ENCODE measurements around the gene ITGA11. TPM values are rescaled to one million over a fixed set of nuclear protein-coding genes. Genes with fewer than 3 reads are reported as not detected.

Gene ITGA11
- total RNA-seq, 1 experiment from 2014 or later = 0.70 TPM

DNA sequence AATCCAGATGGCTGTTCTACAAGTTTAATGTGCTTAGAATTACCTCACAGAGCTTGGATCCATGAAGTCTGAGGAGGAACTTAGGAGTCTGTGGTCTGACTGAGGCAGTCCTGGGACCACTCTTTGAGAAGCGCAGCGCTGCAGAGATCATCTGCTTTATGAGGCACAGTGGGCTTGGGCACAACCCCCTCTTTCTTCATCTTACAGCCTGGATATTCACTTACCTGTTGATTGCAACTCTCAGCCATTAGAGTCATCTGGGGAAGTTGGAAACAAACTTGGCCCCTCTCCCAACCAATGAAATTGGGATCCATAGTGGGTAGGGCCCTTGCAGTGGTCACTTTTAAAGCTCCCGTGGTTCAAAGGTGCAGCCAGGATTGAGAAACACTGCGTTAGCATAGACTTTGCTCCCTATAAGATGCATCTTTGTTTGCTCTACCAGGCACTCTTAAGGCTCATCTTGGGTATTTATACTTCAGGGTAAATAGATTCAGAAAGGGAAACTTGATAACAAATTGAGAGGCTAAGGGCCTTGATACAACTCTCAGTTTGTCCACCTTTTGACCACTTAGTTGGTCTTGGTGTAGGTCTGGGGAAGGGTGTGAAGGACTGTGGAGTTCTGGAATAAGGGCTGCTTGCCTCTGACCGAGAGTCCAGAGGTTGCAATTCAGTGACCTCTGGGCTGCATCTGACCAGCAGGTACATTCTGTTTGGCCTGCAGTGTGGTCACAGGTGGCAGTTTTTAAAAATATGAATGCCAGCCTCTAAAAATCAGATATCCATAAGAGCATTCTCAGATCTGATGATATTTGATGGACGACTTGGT is 131.6 kb downstream of the ITGA11 start:
- Histone ChIP-seq H2AFZ (no peak overlapping the region), H3K9me2 (ENCODE audit: insufficient read depth) (no peaks in the 10 kb centered on the region), H3K4me1 (replicated peaks; ENCODE audit: insufficient read depth) (no peaks in the 10 kb centered on the region), H4K20me1 (ENCODE audit: insufficient read depth) (no peaks in the 10 kb centered on the region), H3K9me3 (ENCODE audit: insufficient read depth, low read depth) (no peaks in the 10 kb centered on the region), H3K36me3 (ENCODE audit: low read depth) (no peaks in the 10 kb centered on the region), H3K27me3 (ENCODE audit: insufficient read depth, low read depth) (no peaks in the 10 kb centered on the region), H3K4me3 (no peak overlapping the region), H3F3A (ENCODE audit: insufficient read depth, low read depth) (no peaks in the 10 kb centered on the region), H3K27ac (no peak overlapping the region), H3K4me2 (no peak overlapping the region), H3K79me2 (ENCODE audit: low read depth) (no peaks in the 10 kb centered on the region)
- ChIA-PET CTCF (no interaction called here), POLR2A (ENCODE audit: unreplicated experiment) (interaction anchor here (0.6 to 0.7 kb wide), 3 partner anchors 11 to 774 kb away, joined by 3 to 4 read pairs (median 3); no protein-coding TSS in a partner anchor)
- no peak for DNase-seq
- no TSS peak for BruUV-seq (replicated peaks)
- intact Hi-C loops (cut with micrococcal nuclease; ENCODE audit: unreplicated experiment) = no loop called here
- no peak for TF ChIP-seq EZH2 (IDR thresholded peaks at IDR 0.05; ENCODE audit: low read depth)
- TF ChIP-seq, protein P1, sequence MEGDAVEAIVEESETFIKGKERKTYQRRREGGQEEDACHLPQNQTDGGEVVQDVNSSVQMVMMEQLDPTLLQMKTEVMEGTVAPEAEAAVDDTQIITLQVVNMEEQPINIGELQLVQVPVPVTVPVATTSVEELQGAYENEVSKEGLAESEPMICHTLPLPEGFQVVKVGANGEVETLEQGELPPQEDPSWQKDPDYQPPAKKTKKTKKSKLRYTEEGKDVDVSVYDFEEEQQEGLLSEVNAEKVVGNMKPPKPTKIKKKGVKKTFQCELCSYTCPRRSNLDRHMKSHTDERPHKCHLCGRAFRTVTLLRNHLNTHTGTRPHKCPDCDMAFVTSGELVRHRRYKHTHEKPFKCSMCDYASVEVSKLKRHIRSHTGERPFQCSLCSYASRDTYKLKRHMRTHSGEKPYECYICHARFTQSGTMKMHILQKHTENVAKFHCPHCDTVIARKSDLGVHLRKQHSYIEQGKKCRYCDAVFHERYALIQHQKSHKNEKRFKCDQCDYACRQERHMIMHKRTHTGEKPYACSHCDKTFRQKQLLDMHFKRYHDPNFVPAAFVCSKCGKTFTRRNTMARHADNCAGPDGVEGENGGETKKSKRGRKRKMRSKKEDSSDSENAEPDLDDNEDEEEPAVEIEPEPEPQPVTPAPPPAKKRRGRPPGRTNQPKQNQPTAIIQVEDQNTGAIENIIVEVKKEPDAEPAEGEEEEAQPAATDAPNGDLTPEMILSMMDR (conservative IDR thresholded peaks at IDR 0.05) = no peak

DNA sequence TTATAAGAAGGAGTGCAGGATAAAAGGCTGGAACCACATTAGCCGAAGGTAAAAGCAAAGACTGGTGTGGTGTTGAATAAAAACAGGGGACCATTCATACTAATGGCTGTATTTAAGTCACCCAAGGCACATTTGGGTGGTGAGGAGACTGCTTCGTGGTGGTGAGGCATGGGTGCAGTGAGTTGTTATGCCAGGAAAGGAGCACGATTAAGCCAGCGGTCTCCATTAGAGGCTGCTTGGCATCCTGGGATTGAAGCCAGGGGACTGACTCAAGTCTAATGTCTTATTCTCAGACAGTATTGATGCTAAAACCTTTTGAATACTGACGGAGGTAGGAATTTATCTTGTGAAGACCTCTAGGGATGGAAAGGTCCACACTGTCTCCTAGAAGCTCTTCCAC is 132.5 kb downstream of the ITGA11 start:
- intact Hi-C loops (cut with micrococcal nuclease; ENCODE audit: unreplicated experiment) = no loop called here
- no peak overlapping the region for H3K4me3 ChIP-seq

DNA sequence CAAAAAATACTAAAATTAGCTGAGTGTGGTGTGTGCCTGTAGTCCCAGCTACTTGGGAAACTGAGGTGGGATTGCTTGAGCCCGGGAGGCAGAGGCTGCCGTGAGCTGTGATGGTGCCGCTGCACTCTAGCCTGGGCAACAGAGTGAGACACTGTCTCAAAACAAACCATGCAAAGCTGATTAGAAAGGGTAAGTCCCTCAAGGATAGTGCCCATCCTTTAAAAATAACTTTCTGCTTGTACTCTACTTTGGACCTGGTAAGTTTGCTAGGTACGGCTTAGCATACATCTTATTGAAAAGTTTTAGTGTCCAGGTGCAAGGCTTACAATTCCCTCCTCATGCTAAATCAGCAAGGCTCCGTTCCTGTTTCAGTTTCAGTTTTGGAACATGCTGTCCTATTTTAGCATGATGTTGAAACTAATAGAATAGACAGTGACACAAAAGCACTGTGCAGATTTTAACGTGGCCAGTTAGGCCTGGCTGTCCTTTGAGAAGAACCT is 133.0 kb downstream of the ITGA11 start:
- BruUV-seq (replicated peaks) = no TSS peak
- no peaks in the 10 kb centered on the region for H3K9me3 ChIP-seq (ENCODE audit: insufficient read depth, low read depth)
- H3K27me3 ChIP-seq (ENCODE audit: insufficient read depth, low read depth) = no peaks in the 10 kb centered on the region
- TF ChIP-seq, protein P1 (conservative IDR thresholded peaks at IDR 0.05) = no peak
- TF ChIP-seq EZH2 (IDR thresholded peaks at IDR 0.05; ENCODE audit: low read depth) = no peak
- no peaks in the 10 kb centered on the region for H3K36me3 ChIP-seq (ENCODE audit: low read depth)
- H2AFZ ChIP-seq = no peak overlapping the region
- no peak overlapping the region for H3K4me3 ChIP-seq
- no peak overlapping the region for H3K4me2 ChIP-seq
- ChIA-PET POLR2A (ENCODE audit: unreplicated experiment) (no interaction called here), CTCF (no interaction called here)
- peaks cover under 1% of the 10 kb centered on the region; the same call in 1 of the 2 replicates for H4K20me1 ChIP-seq (ENCODE audit: insufficient read depth)
- H3K79me2 ChIP-seq (ENCODE audit: low read depth) = no peaks in the 10 kb centered on the region
- intact Hi-C loops (cut with micrococcal nuclease; ENCODE audit: unreplicated experiment) = no loop called here
- no peaks in the 10 kb centered on the region for H3K4me1 ChIP-seq (replicated peaks; ENCODE audit: insufficient read depth)
- H3F3A ChIP-seq (ENCODE audit: insufficient read depth, low read depth) = no peaks in the 10 kb centered on the region
- DNase-seq = no peak
- H3K9me2 ChIP-seq (ENCODE audit: insufficient read depth) = no peaks in the 10 kb centered on the region
- no peak overlapping the region for H3K27ac ChIP-seq

More for the DNA sequence above, 132.5 kb downstream of the ITGA11 start:
- Histone ChIP-seq H3K4me1 (replicated peaks; ENCODE audit: insufficient read depth) (no peaks in the 10 kb centered on the region), H3K27me3 (ENCODE audit: insufficient read depth, low read depth) (no peaks in the 10 kb centered on the region), H3K27ac (no peak overlapping the region), H3K36me3 (ENCODE audit: low read depth) (no peaks in the 10 kb centered on the region), H4K20me1 (ENCODE audit: insufficient read depth) (no peaks in the 10 kb centered on the region; the same call in 1 of the 2 replicates), H3K9me2 (ENCODE audit: insufficient read depth) (no peaks in the 10 kb centered on the region), H3K79me2 (ENCODE audit: low read depth) (no peaks in the 10 kb centered on the region), H2AFZ (no peak overlapping the region), H3F3A (ENCODE audit: insufficient read depth, low read depth) (no peaks in the 10 kb centered on the region), H3K4me2 (no peak overlapping the region), H3K9me3 (ENCODE audit: insufficient read depth, low read depth) (no peaks in the 10 kb centered on the region)
- BruUV-seq (replicated peaks) = no TSS peak
- no peak for DNase-seq
- POLR2A ChIA-PET (ENCODE audit: unreplicated experiment) = no interaction called here
- CTCF ChIA-PET = no interaction called here
- TF ChIP-seq EZH2 (IDR thresholded peaks at IDR 0.05; ENCODE audit: low read depth) = no peak
- TF ChIP-seq, protein P1 (conservative IDR thresholded peaks at IDR 0.05) = no peak

Data from PC-9 (cell line).